Loucy (cell line): ENCODE results near the gene PRIMA1.

Source experiments
- EZH2phosphoT487 ChIP-seq: fragments of 200-600 bp; IDR thresholded peaks from 2 replicates; pipeline ENCODE4 v1.6.1; 2018; ENCODE audit warnings: antibody characterized with exemption, mild to moderate bottlenecking, moderate library complexity, borderline replicate concordance
- TF ChIP-seq, protein P1 (sequence below): fragments of 200-600 bp; sonication (generic); conservative IDR thresholded peaks from 2 replicates; pipeline ENCODE4 v1.5.1; 2014; ENCODE audit warnings: mild to moderate bottlenecking, antibody characterized with exemption, low read length

DNA sequence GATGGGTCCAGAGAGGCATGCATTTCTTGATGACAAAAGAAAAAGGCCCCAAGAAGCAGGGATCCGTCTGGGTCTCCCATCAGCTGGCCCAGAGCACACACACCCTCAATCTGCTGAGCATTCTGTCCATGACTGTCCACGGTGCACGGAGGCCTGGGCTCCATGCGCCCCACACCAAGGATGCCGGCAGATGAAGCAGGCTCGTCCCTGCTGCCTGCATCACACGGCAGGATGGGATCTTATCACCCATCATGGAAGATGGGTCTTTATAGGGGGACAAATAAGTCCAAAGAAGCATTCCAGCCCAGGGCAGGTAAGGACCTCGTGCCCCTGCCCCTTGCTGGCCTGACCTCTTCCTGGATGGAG lies 59.7 kb downstream of the PRIMA1 start:
- TF ChIP-seq, protein P1, sequence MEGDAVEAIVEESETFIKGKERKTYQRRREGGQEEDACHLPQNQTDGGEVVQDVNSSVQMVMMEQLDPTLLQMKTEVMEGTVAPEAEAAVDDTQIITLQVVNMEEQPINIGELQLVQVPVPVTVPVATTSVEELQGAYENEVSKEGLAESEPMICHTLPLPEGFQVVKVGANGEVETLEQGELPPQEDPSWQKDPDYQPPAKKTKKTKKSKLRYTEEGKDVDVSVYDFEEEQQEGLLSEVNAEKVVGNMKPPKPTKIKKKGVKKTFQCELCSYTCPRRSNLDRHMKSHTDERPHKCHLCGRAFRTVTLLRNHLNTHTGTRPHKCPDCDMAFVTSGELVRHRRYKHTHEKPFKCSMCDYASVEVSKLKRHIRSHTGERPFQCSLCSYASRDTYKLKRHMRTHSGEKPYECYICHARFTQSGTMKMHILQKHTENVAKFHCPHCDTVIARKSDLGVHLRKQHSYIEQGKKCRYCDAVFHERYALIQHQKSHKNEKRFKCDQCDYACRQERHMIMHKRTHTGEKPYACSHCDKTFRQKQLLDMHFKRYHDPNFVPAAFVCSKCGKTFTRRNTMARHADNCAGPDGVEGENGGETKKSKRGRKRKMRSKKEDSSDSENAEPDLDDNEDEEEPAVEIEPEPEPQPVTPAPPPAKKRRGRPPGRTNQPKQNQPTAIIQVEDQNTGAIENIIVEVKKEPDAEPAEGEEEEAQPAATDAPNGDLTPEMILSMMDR, result no peak
- no peak for TF ChIP-seq EZH2phosphoT487
